ENCODE results near the gene GIMD1.

GIMD1 gene

GRCh38 chr4:106312377-106312776, 56.2 kb downstream of the GIMD1 start:
- DNase-seq = no peak

Measured in SW 1271 (cell line).